Breast epithelium (tissue), 4 donors: ENCODE results near the gene TXNRD2. TPM values are rescaled to one million over a fixed set of nuclear protein-coding genes. Genes with fewer than 3 reads are reported as not detected.

Experiments used
- DNase-seq, 2 donors: peaks; one replicate each; pipeline ENCODE4 v3.0.0-alpha.2; 2019; ENCODE audit warnings: low spot score in 2 of 2
- H3K27ac ChIP-seq, 2 donors: fragments of 200-600 bp; sonication (generic) in 1 of 2; one replicate each; pipeline ENCODE4 v1.5.1; 2016 to 2019; ENCODE audit warnings: mild to moderate bottlenecking in 1 of 2
- H3K27me3 ChIP-seq, 2 donors: fragments of 200-600 bp; sonication (generic) in 1 of 2; one replicate each; pipeline versions ENCODE4 v1.5.1 to v1.6.0; 2017 to 2019; ENCODE audit warnings: control low read depth in 1 of 2, mild to moderate bottlenecking in 1 of 2
- H3K36me3 ChIP-seq: fragments of 200-600 bp; one replicate; pipeline ENCODE4 v1.5.1; 2019
- H3K4me1 ChIP-seq, 2 donors: fragments of 200-600 bp; sonication (generic); one replicate each; pipeline ENCODE4 v1.5.1; 2016 to 2019; ENCODE audit warnings: control low read depth in 1 of 2
- H3K4me3 ChIP-seq, 3 donors: fragments of 200-600 bp; sonication (generic); 1 replicate in 2 of 3; 2 replicates in 1 of 3; pipeline ENCODE4 v1.5.1; 2016 to 2019; ENCODE audit warnings: mild to moderate bottlenecking in 3 of 3, moderate library complexity in 2 of 3
- H3K9me3 ChIP-seq, 2 donors: fragments of 200-600 bp; sonication (generic) in 1 of 2; one replicate each; pipeline ENCODE4 v1.5.1; 2016 to 2019; ENCODE audit warnings: control low read depth in 1 of 2
- POLR2A ChIP-seq: fragments of 450-650 bp; IDR thresholded peaks from one replicate; pipeline ENCODE4 v1.6.1; 2016; ENCODE audit warnings: antibody characterized with exemption, mild to moderate bottlenecking, moderate library complexity
- POLR2AphosphoS5 ChIP-seq, 3 donors: sonication (generic); formaldehyde crosslinking; IDR thresholded peaks; one replicate each; pipeline ENCODE4 v1.6.1; 2017; ENCODE audit warnings: antibody characterized with exemption in 3 of 3
- intact Hi-C: fragments of 100-400 bp; cut with DNase I; formaldehyde crosslinking; loops from one replicate; pipeline ENCODE4 v1.15.1; 2023; ENCODE audit warnings: low total_unique reads
- total RNA-seq, 3 donors: library from RNA; depleted of rRNA; stranded (reverse); fragments of >200 nt; gene quantifications; one replicate each; pipeline ENCODE4 v1.1.0, GENCODE V29; 2016
- TF ChIP-seq, protein P1 (sequence below), 3 donors: fragments of 450-650 bp; IDR thresholded peaks; one replicate each; pipeline ENCODE4 v1.5.1; 2016 to 2017; ENCODE audit warnings: antibody characterized with exemption in 3 of 3, mild to moderate bottlenecking in 3 of 3, moderate library complexity in 3 of 3

The TXNRD2 gene
- total RNA-seq, 3 donors from 2014 or later = 13.8 to 22.8 (median 20.6) TPM

DNA sequence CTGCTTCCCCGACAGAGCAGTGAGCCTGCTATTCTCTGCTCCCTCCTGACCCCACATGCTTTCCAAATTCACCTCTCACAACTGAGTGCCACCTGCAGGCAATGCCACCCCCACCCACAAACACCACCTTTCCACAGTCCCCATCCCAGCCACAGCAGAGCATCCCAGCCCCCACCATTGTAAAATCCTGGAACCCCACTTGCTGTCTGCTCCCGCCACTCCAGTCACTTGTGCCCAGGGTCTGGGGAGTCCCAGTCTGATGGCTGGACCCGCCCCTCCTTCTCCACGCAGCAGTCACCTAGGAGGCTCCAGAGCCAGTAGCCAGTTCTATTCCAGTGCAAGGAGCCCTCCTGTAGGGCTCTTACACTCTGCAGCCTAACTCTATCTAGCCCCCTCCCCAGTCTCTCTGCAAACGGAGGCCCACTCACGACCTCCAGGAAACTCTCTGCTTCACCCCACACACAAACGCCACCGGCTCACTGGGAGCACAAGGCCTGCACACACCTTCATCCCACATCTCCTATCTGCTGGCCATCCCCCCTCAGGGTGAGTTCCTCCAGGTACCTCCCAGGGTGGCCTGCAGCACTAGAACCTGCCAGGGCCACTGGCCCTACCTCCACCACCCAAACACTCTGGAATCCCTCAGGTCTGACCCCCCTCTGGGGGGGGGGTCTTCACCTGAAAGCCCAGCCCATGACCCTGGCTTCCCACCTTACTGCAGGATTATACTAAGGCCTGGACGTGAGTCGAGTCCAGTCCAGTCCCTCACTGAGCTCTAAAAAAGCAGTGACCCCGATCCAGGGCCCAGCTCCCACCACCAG, 88.3 kb downstream of the TXNRD2 start:
- TF ChIP-seq, protein P1, sequence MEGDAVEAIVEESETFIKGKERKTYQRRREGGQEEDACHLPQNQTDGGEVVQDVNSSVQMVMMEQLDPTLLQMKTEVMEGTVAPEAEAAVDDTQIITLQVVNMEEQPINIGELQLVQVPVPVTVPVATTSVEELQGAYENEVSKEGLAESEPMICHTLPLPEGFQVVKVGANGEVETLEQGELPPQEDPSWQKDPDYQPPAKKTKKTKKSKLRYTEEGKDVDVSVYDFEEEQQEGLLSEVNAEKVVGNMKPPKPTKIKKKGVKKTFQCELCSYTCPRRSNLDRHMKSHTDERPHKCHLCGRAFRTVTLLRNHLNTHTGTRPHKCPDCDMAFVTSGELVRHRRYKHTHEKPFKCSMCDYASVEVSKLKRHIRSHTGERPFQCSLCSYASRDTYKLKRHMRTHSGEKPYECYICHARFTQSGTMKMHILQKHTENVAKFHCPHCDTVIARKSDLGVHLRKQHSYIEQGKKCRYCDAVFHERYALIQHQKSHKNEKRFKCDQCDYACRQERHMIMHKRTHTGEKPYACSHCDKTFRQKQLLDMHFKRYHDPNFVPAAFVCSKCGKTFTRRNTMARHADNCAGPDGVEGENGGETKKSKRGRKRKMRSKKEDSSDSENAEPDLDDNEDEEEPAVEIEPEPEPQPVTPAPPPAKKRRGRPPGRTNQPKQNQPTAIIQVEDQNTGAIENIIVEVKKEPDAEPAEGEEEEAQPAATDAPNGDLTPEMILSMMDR (IDR thresholded peaks at IDR 0.05) = no peak
- TF ChIP-seq POLR2A = no peak
- TF ChIP-seq POLR2AphosphoS5 (IDR thresholded peaks at IDR 0.05) = no peak
- Histone ChIP-seq H3K9me3 (no peaks in the 10 kb centered on the region), H3K27me3 (no peaks in the 10 kb centered on the region), H3K4me1 (peaks cover 21 to 41% of the 10 kb centered on the region in 2 donors), H3K4me3 (peak overlapping the region; percentile 80 to 94 (median 93)), H3K36me3 (no peaks in the 10 kb centered on the region), H3K27ac (peak overlapping the region; percentile 90 to 97)
- DNase-seq = no peak
- intact Hi-C loops = no loop called here

DNA sequence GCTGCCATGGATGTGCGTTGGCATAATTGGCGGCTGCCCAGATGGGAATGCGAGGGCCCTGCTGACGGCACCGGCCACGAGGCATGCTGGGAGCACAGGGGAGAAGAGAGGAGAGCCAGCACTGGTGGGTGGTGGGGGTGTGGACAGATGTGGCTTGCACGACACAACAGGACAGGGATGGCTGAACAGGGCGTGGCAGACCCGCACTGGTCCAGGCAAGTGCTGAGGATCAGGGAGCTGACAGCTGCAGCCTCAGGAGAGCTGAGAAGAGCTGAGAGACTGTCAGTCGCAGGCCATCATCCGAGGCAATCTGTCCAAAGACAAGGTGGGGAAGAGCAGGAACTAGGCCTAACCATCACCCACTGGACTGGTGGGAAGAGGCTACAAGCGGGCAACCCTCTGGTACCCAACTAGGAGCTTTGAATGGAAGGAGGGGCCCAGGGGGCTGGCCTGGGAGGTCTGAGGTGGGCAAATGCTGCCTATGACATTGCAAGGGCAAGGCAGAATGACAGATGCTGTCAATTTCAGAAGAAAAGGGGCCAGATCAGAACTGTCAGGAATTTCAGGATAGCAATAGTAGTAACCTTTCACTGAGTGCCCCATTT, 89.3 kb downstream of the TXNRD2 start:
- peaks cover 24 to 45% of the 10 kb centered on the region in 2 donors for H3K4me1 ChIP-seq
- peak overlapping the region; percentile 39 to 90 for H3K27ac ChIP-seq
- no peak for DNase-seq
- H3K4me3 ChIP-seq = peak overlapping the region in 2 of 3 donors; percentile 80 to 93
- H3K9me3 ChIP-seq = peaks cover 0 to under 1% of the 10 kb centered on the region in 2 donors
- no peaks in the 10 kb centered on the region for H3K36me3 ChIP-seq
- TF ChIP-seq, protein P1 (IDR thresholded peaks at IDR 0.05) = no peak
- no peak for TF ChIP-seq POLR2AphosphoS5 (IDR thresholded peaks at IDR 0.05)
- intact Hi-C loops = no loop called here
- H3K27me3 ChIP-seq = no peaks in the 10 kb centered on the region

DNA sequence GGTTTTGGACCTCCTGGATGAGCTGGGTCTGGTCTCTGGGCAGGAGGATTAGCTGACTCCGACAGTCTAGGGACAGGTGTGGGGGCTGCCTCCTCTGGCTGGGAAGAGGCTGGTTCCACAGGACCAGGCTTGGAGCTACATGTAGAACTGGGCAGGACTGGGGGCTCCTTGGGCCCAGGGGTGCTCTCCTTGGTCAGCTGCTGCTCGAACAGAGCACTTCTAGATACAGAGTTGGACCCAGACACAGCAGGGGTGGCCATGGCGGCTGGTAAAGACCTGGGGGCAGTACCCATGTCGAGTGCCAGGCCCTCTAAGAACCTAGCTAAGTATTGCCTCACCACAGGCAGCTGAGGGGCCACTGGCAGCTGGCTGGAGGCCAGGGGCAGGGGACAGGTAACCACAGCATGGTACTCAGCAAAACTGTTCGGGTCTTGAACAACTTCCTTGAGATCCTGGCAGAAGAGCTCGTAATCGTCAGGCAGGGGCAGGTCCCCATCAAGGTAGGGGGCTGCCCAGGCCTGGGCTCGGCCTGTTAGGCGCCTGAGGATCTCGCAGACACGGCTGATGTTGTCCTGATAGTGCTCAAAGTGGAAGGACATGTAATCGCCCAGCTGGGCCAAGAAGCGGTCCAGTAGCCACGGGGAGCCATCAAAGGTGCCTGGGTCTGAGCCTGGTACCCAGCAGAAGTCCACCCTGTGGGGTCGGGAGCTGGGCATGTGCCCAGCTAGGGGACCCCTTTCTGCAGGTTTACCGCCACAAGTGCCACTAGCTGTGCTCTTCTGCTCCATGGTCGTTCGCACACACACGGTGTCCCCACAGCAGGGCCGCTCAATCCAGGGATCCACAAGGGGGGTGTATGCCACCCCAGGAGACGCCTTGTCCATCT, 90.1 kb downstream of the TXNRD2 start:
- H3K9me3 ChIP-seq = peaks cover 0 to 5% of the 10 kb centered on the region in 2 donors
- H3K36me3 ChIP-seq = no peaks in the 10 kb centered on the region
- H3K27me3 ChIP-seq = no peaks in the 10 kb centered on the region
- peaks cover 24 to 45% of the 10 kb centered on the region in 2 donors for H3K4me1 ChIP-seq
- intact Hi-C loops = no loop called here
- peak overlapping the region; percentile 82 to 87 for H3K27ac ChIP-seq
- TF ChIP-seq POLR2AphosphoS5 (IDR thresholded peaks at IDR 0.05) (no peak), POLR2A (no peak)
- TF ChIP-seq, protein P1 (IDR thresholded peaks at IDR 0.05) = no peak
- DNase-seq = no peak
- H3K4me3 ChIP-seq = no peak overlapping the region

DNA sequence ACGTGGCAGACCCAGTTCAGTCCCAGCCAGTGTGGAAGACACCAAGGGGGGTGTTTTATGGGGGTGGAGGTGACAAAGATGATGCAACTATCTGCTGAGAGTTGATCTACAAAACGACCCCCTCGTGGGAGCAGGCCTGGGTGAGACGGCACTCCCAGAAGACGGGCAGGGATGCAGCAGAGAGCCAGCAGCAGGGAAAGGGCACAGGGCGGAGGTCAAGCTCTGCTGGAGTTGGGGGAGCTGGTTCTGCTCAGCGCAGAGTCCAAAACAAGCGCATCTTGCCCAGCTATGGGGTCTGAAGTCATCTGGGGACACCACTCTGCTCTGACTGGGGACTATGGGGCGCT, 90.9 kb downstream of the TXNRD2 start:
- no peaks in the 10 kb centered on the region for H3K36me3 ChIP-seq
- H3K27me3 ChIP-seq = no peaks in the 10 kb centered on the region
- peaks cover 0 to 5% of the 10 kb centered on the region in 2 donors for H3K9me3 ChIP-seq
- TF ChIP-seq, protein P1 (IDR thresholded peaks at IDR 0.05) = no peak
- no peak for TF ChIP-seq POLR2AphosphoS5 (IDR thresholded peaks at IDR 0.05)
- no peak for TF ChIP-seq POLR2A
- no peak for DNase-seq
- H3K4me3 ChIP-seq = no peak overlapping the region
- peak overlapping the region; percentile 82 to 87 for H3K27ac ChIP-seq
- intact Hi-C loops = no loop called here
- H3K4me1 ChIP-seq = peaks cover 19 to 45% of the 10 kb centered on the region in 2 donors
